ENCODE data around the gene SEH1L.

GRCh38 chr18:12929477-12930083 is 18.2 kb upstream of the SEH1L start:
- TF ChIP-seq EZH2 (IDR thresholded peaks at IDR 0.05; ENCODE audit: insufficient read depth, poor library complexity, severe bottlenecking) (no peak), EZH2phosphoT487 (IDR thresholded peaks at IDR 0.05; ENCODE audit: insufficient read depth, low read depth) (no peak)

All from GM23248 (cell line).